ENCODE results near the gene ONECUT3.

GRCh38 chr19:1751367-1752008 is 1.8 kb upstream of the ONECUT3 start:
- TF ChIP-seq CTCF (conservative IDR thresholded peaks at IDR 0.05), result no peak
- no peak for TF ChIP-seq ZFX (IDR thresholded peaks at IDR 0.05)
